GM18508 (cell line): ENCODE measurements around the gene CCDC34.
"Not testable (repeated sequence)": the region's sequence is repeated elsewhere in the genome, so short reads cannot be mapped to it uniquely, and the experiment has no call there.

Experiments used
- ATAC-seq: cut with Tn5 transposase; IDR thresholded peaks from one replicate; pipeline ENCODE4 v1.9.1; 2021; ENCODE audit warnings: moderate number of reproducible peaks; ENCODE audit not compliant: insufficient read depth, unreplicated experiment

CCDC34 gene

DNA sequence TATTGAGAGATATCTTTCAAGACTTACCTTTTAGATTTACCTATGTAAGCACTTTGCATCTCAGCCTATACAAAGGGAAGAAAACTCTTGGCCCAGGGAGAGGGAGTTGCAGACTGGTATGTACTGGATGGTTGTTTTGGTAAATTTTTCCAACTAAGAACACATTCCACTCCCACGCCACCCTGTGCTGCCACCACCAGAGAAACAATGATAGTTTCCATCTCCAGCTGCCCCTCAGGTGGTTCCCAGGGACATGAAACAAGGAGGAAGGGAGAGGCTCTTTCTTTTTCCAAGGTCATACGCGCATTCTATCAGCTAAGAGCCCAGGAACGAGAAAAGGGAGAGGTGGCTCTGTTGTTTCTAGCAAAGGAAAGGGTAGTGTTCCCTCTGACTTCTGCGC, 34.4 kb downstream of the CCDC34 start:
- ATAC-seq = no peak

DNA sequence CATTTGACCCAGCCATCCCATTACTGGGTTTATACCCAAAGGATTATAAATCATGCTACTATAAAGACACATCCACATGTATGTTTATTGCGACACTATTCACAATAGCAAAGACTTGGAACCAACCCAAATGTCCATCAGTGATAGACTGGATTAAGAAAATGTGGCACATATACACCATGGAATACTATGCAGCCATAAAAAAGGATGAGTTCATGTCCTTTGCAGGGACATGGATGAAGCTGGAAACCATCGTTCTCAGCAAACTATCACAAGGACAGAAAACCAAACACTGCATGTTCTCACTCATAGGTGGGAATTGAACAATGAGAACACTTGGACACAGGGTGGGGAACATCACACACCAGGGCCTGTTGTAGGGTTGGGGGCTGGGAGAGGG, 36.0 kb downstream of the CCDC34 start:
- not testable (repeated sequence) for ATAC-seq

DNA sequence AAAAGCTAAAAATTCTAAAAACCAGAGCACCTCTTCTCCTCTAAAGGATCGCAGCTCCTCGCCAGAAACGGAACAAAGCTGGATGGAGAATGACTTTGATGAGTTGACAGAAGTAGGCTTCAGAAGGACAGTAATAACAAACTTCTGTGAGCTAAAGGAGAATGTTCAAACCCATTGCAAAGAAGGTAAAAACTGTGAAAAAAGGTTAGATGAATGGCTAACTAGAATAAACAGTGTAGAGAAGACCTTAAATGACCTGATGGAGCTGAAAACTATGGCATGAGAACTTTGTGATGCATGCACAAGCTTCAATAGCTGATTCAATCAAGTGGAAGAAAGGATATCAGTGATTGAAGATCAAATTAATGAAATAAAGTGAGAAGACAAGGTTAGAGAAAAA, 40.8 kb downstream of the CCDC34 start:
- not testable (repeated sequence) for ATAC-seq

DNA sequence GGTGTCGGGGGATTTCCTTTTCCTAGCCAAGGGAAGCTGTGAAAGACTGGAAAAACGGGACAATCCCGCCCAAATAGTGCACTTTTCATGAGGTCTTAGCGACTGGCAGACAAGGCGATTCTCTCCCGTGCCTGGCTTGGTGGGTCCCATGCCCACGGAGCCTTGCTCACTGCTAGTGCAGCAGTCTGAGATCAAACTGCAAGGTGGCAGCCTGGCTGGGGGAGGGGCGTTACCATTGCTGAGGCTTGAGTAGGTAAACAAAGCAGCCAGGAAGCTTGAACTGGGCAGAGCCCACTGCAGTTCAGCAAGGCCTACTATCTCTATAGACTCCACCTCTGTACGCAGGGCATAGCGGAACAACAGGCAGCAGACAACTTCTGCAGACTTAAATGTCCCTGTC, 41.7 kb downstream of the CCDC34 start:
- not testable (repeated sequence) for ATAC-seq

DNA sequence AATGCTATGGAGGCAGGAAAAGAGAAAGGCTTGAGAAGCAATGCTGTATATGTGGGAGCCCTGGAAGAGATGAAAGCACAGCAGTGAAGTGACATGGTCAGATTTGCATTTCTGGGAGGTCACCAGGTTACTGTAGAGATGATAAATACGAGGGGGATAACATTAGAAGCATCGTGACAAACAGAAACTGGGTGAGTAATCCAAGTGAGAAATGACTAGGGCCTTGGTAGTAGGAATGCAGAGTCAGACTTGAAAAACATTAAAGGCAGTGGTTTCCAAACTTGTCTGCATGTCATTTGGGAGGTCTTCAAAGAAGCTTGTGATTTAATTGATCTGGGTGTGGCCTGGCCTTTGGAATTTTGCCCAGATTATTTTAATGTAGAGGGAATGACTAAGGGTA, 43.9 kb downstream of the CCDC34 start:
- peak; percentile 100 for ATAC-seq

DNA sequence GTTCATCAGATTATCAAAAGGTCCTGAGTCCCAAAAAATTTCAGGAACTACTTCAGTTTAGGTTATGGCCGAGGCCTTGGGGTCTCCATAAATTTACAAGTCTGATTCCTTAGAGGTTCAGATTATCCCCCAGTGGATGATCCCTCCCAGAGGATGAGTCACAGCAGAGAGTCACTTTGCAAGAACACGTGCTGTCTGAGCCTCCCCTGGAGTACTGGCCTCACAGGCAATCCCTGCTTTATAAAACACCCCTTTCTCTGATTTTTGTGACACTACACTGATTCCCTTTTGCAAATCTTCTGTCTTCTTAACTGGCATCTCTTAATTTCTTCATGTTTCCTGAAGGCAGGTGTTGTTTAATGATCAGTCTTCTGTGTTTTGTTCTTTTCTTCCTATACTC, 45.3 kb downstream of the CCDC34 start:
- ATAC-seq = no peak

DNA sequence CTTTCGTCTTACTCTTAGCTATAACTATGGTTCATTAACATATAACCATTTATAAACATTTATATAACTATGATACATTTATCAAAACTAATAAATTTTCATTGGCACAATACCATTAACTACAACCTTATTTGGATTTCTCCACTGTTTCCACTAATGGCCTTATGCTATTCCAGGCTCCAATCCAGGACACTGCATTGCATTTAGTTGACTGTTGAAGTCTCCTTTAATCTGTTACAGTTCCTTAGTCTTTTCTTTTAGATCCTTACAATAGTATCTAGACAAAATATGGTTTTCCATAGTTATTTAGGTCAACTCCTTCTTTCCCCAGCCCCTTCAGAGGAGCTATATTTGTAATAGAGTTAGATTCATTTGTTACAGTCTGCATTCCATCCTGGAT, 47.2 kb downstream of the CCDC34 start:
- ATAC-seq = no peak

DNA sequence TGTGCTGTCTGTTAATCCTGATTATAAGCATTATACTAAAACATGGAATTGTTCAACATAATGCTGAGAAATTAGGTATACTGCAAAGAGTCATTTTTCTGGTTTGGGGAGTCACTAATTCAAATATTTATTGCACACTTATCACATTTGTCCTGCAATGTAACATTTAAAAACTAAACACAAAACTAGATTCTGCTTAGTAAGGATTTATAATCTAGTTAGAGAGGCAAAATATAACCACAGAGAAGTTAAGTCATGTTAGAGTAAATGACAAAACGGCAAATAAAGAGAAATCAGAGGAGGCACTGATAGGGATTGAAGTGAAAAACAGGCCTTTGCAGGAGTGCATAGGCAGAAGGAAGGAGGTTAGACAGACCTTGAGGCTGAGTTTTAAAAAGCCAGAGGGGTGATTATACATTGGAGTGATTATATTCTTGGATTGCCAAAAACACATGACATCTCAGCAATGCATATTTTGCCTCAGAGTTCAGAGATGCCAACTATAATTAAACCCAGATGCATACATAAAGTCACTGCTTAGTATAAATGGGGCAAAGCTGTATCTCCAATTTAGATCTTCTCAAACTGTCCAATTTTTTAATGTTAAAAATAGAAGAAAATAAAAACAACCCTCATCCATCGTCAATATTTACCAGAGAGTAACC, 49.7 kb downstream of the CCDC34 start:
- no peak for ATAC-seq

DNA sequence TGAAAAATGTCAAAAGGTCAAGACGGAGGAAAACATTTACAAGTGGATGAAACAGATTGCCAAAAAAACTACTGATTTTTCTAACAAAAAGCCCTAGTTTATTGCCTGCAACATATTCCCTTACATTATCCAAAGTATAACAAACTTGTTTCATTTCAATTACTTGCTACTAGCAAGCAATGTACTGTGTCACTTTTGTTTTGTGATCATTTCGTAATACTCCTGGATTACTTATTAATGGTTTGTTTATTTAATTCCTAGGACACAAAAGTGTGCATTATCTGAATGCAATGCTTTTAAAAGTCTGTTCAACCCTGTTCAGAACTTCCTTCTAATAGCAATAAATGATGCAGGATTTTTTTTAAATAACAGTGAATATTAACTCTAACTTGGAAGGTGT, 50.9 kb downstream of the CCDC34 start:
- no peak for ATAC-seq

DNA sequence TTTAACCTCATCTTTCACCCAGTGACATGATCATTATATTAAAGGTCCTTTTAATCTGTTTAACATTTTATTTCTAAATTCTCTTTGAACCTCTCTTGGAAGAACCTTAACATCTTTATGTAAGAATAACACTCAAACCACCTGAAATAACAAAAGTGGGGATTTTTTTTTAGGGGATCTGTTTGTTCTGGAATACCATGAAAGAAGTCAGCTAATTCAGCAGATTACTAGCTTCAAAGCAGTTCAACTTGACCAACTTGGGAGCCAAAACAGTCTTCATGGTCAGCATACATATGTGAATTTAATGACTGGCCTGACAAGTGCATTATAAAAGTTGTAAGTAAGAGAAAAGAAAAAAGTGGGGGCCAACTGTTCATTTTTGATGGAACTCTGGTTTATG, 52.3 kb downstream of the CCDC34 start:
- ATAC-seq = no peak

DNA sequence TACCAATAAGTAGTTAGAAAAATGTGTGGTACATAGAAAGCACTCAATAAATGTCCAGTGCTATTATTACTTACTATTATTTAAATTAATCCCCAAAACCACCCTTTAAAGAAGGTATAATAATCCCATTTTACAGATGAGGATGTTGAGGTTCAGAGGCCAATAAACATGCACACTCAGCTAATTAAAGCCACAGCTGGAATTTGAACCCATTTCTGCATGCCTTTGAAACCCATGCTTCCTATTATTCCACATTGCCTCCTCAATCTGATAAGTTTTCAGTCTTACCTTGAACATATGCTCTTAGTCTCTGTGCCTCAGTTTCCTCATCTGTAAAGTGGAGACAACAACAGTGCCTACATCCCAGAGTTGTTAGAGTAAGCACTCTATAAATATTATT, 52.8 kb downstream of the CCDC34 start:
- ATAC-seq = no peak

DNA sequence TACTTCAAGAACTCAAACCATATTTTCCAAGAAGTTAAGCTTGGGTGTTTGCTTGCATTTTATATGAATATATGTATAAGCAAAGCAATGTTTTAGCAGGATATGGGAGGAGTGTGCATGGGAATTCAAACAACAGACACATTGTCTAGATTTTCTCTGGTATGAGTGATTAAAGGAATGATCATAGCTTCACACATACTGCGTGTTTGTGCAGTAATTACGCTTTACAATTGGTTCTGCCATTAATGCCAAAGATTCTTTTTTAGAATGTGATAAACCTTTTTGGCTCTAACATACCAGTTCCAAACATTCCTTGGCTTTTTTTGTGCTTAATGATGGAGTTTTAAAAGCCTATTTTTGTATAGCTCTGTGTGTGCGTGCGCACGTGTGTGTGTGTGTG, 54.0 kb downstream of the CCDC34 start:
- ATAC-seq = no peak

DNA sequence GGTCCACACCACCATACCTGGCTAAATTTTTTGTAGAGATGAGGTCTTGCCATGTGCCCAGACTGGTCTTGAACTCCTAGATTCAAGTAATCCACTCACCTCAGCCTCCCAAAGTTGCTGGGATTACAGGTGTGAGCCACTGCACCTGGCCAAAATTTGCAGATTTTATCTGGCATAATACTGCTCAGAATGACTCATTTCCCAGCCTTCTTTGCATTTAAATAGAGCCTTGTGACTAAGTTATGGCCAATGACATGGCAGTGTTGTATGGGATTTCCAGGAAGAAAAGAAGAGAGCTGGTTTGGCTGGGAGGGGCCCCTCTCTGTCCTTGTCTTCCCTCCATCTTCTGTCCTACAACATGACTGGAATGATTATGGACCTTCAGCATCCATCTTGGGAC, 55.8 kb downstream of the CCDC34 start:
- ATAC-seq = no peak

DNA sequence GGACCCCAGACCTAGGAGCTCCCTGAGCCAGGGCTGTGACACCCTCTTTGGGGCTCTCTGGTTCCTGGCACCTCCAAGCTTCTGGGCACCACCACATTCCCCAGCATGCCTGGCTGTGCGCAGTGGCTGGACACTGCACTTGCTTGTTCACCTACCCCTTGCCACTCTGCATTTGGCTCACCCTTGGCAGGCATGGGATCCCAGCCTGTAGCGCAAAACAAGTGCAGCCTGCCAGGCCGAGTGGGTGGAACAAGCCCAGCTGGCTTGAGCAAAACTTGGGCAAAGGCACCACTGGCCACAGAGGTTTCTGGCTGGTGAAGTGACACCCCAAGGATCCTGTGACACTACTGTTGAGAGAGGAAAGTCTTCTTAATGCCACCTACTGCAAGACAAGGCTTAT, 57.3 kb downstream of the CCDC34 start:
- ATAC-seq = no peak

DNA sequence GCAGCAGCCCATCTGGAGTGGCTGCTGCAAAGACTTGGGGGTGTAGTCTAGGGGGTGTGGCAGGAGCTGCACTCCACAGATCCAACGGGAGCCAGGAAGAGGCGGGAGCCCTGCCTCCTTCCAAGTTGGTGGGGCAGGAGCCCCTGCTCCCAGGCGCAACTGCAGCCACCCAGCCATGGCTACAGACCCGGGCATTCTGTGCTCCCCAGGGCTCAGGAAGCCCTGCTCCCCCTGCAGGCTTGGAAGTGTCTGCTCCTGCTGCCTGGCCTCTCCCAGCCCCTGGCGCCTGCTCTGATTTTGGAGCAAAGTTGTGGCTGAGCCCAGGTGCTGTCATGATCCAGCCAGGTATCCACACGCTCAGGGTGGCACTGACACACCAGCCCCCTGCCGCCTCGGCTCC, 58.5 kb downstream of the CCDC34 start:
- ATAC-seq = no peak

DNA sequence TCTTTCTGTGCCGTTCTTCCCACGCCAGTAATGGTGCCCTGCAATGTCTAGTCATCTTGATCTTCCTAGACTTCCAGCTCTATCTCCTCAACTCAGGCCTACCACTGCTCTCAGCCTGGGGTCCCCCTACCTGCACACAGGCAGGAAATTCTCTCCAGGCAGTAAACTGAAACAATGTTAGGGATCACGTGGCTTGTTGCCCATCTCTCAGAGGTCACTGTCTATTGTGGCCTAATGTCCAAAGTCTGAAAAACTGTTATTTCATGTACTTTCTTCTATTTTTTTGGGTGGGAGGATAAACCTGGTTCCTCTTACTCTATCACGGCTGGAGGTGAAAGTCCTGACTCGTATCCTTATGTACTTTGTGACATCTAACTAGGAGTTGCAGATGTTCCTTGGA, 59.1 kb downstream of the CCDC34 start:
- ATAC-seq = no peak

DNA sequence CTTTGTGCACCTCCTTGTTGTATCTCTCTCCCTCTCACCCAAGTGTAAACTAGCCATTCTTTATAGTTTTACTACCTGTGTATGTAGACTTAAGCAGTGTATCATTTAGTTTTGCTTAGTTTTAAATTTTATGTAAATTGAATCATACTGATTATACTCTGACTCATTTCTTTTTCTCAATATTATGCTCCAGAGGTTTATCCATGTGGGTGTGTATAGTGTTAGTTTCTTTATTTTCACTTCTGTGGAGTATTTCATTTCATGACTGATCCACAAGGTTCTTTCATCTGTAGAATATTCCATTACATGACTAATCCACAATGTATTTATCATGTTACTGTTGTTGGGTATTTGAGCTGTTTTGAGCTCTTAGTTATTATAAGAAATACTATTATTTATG, 62.0 kb downstream of the CCDC34 start:
- no peak for ATAC-seq

DNA sequence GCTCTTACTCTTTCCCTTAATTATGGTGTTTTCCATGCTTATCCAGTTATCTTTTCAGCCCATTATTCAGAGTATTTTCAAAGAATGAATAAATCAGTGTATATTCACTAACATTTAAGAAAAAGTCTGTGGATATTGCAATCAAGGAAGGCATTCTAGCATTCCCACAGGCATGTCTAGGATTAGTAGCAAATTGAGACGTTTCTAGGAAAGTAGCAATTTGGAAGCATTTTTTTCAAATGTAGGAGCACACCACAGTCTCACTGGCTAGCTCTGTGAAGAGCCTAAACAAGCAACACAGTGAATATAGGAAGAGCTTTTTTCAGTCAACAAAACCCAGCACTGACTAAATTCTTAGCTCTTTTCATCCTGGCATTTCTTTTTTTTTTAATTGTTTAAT, 65.4 kb downstream of the CCDC34 start:
- no peak for ATAC-seq

DNA sequence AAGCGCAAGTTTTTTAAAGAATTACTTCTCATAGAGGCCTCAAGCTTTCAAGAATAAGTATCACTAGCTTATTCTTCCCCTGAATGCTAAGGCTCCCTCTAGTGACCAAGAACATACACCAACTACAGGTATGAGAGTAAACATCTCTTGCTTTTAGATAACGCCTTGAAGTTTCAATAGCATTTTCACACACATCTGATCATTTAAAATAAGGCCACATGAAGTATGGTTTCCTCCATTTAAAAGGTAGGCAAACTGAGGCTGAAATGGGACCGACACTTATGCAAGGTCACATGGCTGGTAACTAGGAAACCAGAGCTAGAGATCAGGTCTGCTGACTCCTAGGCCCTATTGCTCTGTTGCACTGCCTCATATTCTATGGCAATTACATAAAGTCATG, 66.5 kb downstream of the CCDC34 start:
- no peak for ATAC-seq

DNA sequence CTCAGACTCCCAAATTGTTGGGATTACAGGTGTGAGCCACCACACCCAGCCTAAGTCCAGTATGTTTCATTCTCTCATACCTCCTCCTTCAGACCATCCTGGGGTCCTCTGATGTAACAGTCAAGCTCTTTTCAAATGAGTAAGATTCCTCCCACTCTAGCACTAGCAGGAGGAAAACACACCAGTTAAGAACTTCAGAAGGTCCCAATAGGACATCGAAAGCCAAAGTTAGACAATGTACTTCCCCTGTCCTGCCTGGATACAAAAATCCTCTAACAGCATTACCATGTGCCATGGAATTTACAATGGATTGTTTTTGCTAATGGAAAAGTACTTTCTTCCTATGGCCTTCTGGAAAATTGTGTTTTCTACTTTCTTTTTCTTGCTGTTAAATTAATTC, 67.1 kb downstream of the CCDC34 start:
- ATAC-seq = no peak

DNA sequence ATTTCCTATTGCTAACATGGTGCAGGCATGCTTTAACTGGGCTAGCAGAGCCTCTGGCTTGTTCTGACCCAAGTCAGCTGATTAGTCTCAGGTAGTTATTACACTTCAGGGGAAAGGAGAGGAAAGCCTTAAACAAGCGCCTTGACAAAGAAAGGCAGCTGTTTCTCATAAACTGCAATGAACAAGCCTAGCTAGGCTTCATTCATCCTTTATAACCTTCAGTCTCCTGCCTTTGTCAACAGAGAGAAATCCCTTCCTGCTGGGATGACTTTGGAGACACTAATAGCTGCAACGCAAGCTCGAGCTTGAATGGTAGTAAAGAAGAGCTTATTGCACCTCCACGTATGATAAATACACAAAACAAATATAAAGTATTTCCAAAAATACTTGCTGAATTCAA, 68.4 kb downstream of the CCDC34 start:
- ATAC-seq = no peak

DNA sequence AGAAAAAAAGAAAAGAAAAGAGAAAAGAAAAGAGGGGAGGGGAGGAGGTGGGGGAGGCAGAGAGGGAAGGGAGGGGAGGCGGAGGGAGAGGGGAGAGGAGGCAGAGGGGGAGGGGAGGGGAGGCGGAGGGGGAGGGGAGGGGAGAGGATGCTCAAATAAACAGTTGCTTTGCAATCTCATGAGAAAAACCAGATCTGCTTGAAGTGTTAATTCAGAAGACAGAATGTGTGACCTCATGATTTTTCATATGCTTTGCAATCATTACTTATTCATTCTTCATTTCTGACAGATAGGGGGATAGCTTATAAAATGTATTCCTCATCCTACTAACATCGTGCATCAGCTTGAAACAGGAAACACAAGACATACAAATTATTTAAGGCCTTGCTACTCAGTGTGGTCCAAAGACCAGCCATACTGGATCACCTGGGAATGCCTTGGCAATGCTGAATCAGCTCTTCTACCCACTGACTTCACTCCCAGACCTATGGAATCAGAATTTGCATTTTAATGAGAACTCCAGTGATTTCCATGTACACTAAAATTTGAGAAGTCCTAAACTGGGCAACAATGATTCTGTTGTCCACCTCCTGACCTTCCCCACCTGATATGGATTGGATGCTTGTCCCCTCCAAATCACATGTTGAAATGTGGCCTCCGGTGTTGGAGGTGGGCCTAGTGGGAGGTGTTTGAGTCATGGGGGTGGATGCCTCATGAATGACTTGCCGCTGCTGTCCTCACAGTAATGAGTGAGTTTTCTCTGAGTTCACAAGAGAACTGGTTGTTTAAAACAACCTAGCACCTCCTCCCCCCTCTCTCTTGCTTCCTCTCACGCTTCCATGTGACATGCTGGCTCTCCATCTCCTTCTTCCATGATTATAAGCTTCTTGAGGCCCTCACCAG, 69.2 kb downstream of the CCDC34 start:
- no peak for ATAC-seq
